ENCODE results near the gene MPLKIP.
"Not testable (repeated sequence)": the region's sequence is repeated elsewhere in the genome, so short reads cannot be mapped to it uniquely, and the experiment has no call there.

DNA sequence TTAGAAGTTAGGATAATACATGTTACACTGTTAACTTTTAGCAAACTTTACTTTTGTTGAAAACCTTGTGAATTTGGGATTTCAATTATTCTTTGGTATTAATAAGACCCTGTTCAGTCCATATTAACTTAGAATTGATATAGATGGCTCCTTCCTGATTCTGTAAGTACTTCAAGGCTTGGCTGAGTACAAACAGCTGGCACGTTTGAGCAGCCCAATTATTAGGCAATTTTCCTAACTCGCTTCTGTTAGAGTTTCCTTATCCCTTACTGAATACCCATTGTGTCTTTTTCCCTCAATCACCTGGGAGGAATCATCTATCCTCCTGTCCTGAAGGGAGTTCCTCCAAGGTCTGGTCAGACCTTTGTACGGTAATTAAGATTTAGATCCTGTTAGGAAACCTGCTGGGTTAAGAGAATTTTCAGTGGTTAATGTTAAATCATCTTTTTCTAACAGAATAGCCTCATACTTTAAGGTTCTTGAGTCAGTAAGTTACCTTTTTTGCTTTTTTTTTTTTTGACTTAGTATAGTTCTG lies 11.2 kb upstream of the MPLKIP start:
- TF ChIP-seq ZNF24 (tag by site-specific recombination; IDR thresholded peaks at IDR 0.05); ZNF341 (tag by site-specific recombination; IDR thresholded peaks at IDR 0.05; ENCODE audit: low read depth); ZNF792 (tag by site-specific recombination; IDR thresholded peaks at IDR 0.05); GLIS2 (tag by site-specific recombination; IDR thresholded peaks at IDR 0.05); ZNF514 (tag by site-specific recombination; IDR thresholded peaks at IDR 0.05); HOXD13 (CRISPR knock-in tag; IDR thresholded peaks at IDR 0.05; ENCODE audit: borderline replicate concordance): not testable (repeated sequence)
- TF ChIP-seq, protein P1, sequence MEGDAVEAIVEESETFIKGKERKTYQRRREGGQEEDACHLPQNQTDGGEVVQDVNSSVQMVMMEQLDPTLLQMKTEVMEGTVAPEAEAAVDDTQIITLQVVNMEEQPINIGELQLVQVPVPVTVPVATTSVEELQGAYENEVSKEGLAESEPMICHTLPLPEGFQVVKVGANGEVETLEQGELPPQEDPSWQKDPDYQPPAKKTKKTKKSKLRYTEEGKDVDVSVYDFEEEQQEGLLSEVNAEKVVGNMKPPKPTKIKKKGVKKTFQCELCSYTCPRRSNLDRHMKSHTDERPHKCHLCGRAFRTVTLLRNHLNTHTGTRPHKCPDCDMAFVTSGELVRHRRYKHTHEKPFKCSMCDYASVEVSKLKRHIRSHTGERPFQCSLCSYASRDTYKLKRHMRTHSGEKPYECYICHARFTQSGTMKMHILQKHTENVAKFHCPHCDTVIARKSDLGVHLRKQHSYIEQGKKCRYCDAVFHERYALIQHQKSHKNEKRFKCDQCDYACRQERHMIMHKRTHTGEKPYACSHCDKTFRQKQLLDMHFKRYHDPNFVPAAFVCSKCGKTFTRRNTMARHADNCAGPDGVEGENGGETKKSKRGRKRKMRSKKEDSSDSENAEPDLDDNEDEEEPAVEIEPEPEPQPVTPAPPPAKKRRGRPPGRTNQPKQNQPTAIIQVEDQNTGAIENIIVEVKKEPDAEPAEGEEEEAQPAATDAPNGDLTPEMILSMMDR (tag by site-specific recombination; IDR thresholded peaks at IDR 0.05) = not testable (repeated sequence)
- TF ChIP-seq, protein P2, sequence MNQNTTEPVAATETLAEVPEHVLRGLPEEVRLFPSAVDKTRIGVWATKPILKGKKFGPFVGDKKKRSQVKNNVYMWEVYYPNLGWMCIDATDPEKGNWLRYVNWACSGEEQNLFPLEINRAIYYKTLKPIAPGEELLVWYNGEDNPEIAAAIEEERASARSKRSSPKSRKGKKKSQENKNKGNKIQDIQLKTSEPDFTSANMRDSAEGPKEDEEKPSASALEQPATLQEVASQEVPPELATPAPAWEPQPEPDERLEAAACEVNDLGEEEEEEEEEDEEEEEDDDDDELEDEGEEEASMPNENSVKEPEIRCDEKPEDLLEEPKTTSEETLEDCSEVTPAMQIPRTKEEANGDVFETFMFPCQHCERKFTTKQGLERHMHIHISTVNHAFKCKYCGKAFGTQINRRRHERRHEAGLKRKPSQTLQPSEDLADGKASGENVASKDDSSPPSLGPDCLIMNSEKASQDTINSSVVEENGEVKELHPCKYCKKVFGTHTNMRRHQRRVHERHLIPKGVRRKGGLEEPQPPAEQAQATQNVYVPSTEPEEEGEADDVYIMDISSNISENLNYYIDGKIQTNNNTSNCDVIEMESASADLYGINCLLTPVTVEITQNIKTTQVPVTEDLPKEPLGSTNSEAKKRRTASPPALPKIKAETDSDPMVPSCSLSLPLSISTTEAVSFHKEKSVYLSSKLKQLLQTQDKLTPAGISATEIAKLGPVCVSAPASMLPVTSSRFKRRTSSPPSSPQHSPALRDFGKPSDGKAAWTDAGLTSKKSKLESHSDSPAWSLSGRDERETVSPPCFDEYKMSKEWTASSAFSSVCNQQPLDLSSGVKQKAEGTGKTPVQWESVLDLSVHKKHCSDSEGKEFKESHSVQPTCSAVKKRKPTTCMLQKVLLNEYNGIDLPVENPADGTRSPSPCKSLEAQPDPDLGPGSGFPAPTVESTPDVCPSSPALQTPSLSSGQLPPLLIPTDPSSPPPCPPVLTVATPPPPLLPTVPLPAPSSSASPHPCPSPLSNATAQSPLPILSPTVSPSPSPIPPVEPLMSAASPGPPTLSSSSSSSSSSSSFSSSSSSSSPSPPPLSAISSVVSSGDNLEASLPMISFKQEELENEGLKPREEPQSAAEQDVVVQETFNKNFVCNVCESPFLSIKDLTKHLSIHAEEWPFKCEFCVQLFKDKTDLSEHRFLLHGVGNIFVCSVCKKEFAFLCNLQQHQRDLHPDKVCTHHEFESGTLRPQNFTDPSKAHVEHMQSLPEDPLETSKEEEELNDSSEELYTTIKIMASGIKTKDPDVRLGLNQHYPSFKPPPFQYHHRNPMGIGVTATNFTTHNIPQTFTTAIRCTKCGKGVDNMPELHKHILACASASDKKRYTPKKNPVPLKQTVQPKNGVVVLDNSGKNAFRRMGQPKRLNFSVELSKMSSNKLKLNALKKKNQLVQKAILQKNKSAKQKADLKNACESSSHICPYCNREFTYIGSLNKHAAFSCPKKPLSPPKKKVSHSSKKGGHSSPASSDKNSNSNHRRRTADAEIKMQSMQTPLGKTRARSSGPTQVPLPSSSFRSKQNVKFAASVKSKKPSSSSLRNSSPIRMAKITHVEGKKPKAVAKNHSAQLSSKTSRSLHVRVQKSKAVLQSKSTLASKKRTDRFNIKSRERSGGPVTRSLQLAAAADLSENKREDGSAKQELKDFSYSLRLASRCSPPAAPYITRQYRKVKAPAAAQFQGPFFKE (tag by site-specific recombination; IDR thresholded peaks at IDR 0.05; ENCODE audit: borderline replicate concordance) = not testable (repeated sequence)
